H9 (cell line): ENCODE measurements around the gene SLC46A2. TPM values are rescaled to one million over a fixed set of nuclear protein-coding genes. Genes with fewer than 3 reads are reported as not detected.

Experiments used
- DNase-seq: peaks from one replicate; pipeline ENCODE4 v3.0.0-alpha.2; 2017
- H2AFZ ChIP-seq: one replicate; pipeline ENCODE4 v1.6.1; 2013; ENCODE audit warnings: mild to moderate bottlenecking, low read length, control low read depth, moderate library complexity
- H2AK5ac ChIP-seq: 2 replicates; pipeline ENCODE4 v1.6.1; 2013; ENCODE audit warnings: low read length, control low read depth, mixed read lengths; ENCODE audit not compliant: insufficient read length
- H2BK120ac ChIP-seq: one replicate; pipeline ENCODE4 v1.6.1; 2013; ENCODE audit warnings: low read depth, mild to moderate bottlenecking, low read length, control low read depth, inconsistent platforms; ENCODE audit not compliant: poor library complexity, severe bottlenecking
- H2BK12ac ChIP-seq: 2 replicates; pipeline ENCODE4 v1.6.1; 2013; ENCODE audit warnings: low read length, control low read depth, mixed read lengths, low read depth; ENCODE audit not compliant: insufficient read length
- H2BK15ac ChIP-seq: 2 replicates; pipeline ENCODE4 v1.6.1; 2013; ENCODE audit warnings: low read depth, low read length, control low read depth
- H2BK20ac ChIP-seq: one replicate; pipeline ENCODE4 v1.6.1; 2013; ENCODE audit warnings: low read depth, mild to moderate bottlenecking, low read length, control low read depth, inconsistent platforms; ENCODE audit not compliant: poor library complexity, severe bottlenecking
- H2BK5ac ChIP-seq: 2 replicates; pipeline ENCODE4 v1.6.1; 2013; ENCODE audit warnings: low read length, control low read depth, mixed read lengths; ENCODE audit not compliant: insufficient read length
- H3K14ac ChIP-seq: 2 replicates; pipeline ENCODE4 v1.6.1; 2013; ENCODE audit warnings: low read length, control low read depth; ENCODE audit not compliant: insufficient read depth
- H3K18ac ChIP-seq: 2 replicates; pipeline ENCODE4 v1.6.1; 2013; ENCODE audit warnings: low read depth, mild to moderate bottlenecking, mixed read lengths, low read length, control low read depth; ENCODE audit not compliant: insufficient read length
- H3K23ac ChIP-seq: 2 replicates; pipeline ENCODE4 v1.6.1; 2013; ENCODE audit warnings: low read length, control low read depth, mixed read lengths, low read depth; ENCODE audit not compliant: insufficient read length
- H3K23me2 ChIP-seq: 2 replicates; pipeline ENCODE4 v1.6.1; 2013; ENCODE audit warnings: low read depth, mild to moderate bottlenecking, mixed read lengths, low read length, control low read depth; ENCODE audit not compliant: insufficient read length, poor library complexity, severe bottlenecking
- H3K27ac ChIP-seq: 2 replicates; pipeline ENCODE4 v1.5.1; 2013; ENCODE audit warnings: low read length, control low read depth, mixed read lengths, low read depth; ENCODE audit not compliant: insufficient read length
- H3K27me3 ChIP-seq: 2 replicates; pipeline ENCODE4 v1.6.1; 2013; ENCODE audit warnings: low read length, control low read depth, inconsistent platforms; ENCODE audit not compliant: insufficient read depth
- H3K4ac ChIP-seq: 2 replicates; pipeline ENCODE4 v1.6.1; 2013; ENCODE audit warnings: low read depth, mild to moderate bottlenecking, control low read depth, inconsistent platforms, low read length, moderate library complexity
- H3K4me1 ChIP-seq: 2 replicates; pipeline ENCODE4 v1.6.1; 2013; ENCODE audit warnings: low read length, control low read depth, inconsistent platforms; ENCODE audit not compliant: insufficient read depth
- H3K4me2 ChIP-seq: 2 replicates; pipeline ENCODE4 v1.6.1; 2013; ENCODE audit warnings: low read length, control low read depth, mixed read lengths; ENCODE audit not compliant: insufficient read length, insufficient read depth
- H3K56ac ChIP-seq: 2 replicates; pipeline ENCODE4 v1.6.1; 2013; ENCODE audit warnings: low read depth, mild to moderate bottlenecking, mixed read lengths, low read length, control low read depth; ENCODE audit not compliant: insufficient read length
- H3K79me1 ChIP-seq: 2 replicates; pipeline ENCODE4 v1.6.1; 2013; ENCODE audit warnings: low read depth, mild to moderate bottlenecking, moderate library complexity, low read length, control low read depth, inconsistent platforms; ENCODE audit not compliant: insufficient read depth, poor library complexity, severe bottlenecking
- H3K79me2 ChIP-seq: 2 replicates; pipeline ENCODE4 v1.6.1; 2013; ENCODE audit warnings: low read length, control low read depth, inconsistent platforms; ENCODE audit not compliant: insufficient read depth
- H3K9ac ChIP-seq: 2 replicates; pipeline ENCODE4 v1.6.1; 2013; ENCODE audit warnings: low read length, control low read depth, mixed read lengths; ENCODE audit not compliant: insufficient read length; ENCODE audit errors: extremely low read depth
- H3K9me3 ChIP-seq: one replicate; pipeline ENCODE4 v1.6.1; 2013; ENCODE audit warnings: low read depth, low read length, inconsistent platforms; ENCODE audit not compliant: control insufficient read depth
- H3T11ph ChIP-seq: one replicate; pipeline ENCODE4 v1.6.1; 2013; ENCODE audit warnings: mild to moderate bottlenecking, low read length, control low read depth, inconsistent platforms
- H4K20me1 ChIP-seq: one replicate; pipeline ENCODE4 v1.6.1; 2013; ENCODE audit not compliant: control insufficient read depth, insufficient read length, insufficient read depth
- H4K5ac ChIP-seq: 2 replicates; pipeline ENCODE4 v1.6.1; 2013; ENCODE audit warnings: low read depth, mild to moderate bottlenecking, mixed read lengths, low read length, control low read depth; ENCODE audit not compliant: insufficient read length
- H4K8ac ChIP-seq: replicated peaks from 2 replicates; pipeline ENCODE4 v1.6.1; 2013; ENCODE audit warnings: low read length, control low read depth, mixed read lengths, low read depth; ENCODE audit not compliant: insufficient read length
- H4K91ac ChIP-seq: 2 replicates; pipeline ENCODE4 v1.6.1; 2013; ENCODE audit warnings: low read depth, mild to moderate bottlenecking, moderate library complexity, mixed read lengths, low read length, control low read depth; ENCODE audit not compliant: insufficient read length
- H3K27ac Mint-ChIP-seq, 3 experiments: 2 replicates in 2 of 3; 3 replicates in 1 of 3; pipeline ENCODE4 v1.8.0; 2020 to 2021; ENCODE audit warnings: mixed read lengths in 3 of 3, mild to moderate bottlenecking in 1 of 3, moderate library complexity in 1 of 3
- H3K27me3 Mint-ChIP-seq: 2 replicates; pipeline ENCODE4 v1.8.0; 2021; ENCODE audit warnings: low read depth, mild to moderate bottlenecking, moderate library complexity, mixed read lengths
- H3K36me3 Mint-ChIP-seq, 3 experiments: 2 replicates in 2 of 3; 3 replicates in 1 of 3; pipeline ENCODE4 v1.8.0; 2020 to 2021; ENCODE audit warnings: low read depth in 3 of 3, mixed read lengths in 3 of 3; ENCODE audit not compliant: insufficient read depth in 1 of 3
- H3K4me1 Mint-ChIP-seq, 2 experiments: 2 replicates each; pipeline ENCODE4 v1.8.0; 2020; ENCODE audit warnings: mixed read lengths in 2 of 2
- H3K4me3 Mint-ChIP-seq, 2 experiments: 2 replicates in 1 of 2; 3 replicates in 1 of 2; pipeline ENCODE4 v1.8.0; 2020 to 2021; ENCODE audit warnings: mild to moderate bottlenecking in 2 of 2, mixed read lengths in 2 of 2, moderate library complexity in 1 of 2
- H3K9me3 Mint-ChIP-seq, 2 experiments: 2 replicates in 1 of 2; 3 replicates in 1 of 2; pipeline ENCODE4 v1.8.0; 2020; ENCODE audit warnings: mild to moderate bottlenecking in 2 of 2, mixed read lengths in 2 of 2, moderate library complexity in 1 of 2
- WGBS: extraction: QIAGEN DNeasy Blood & Tissue Kit; methylation state at CpG from one replicate; pipeline ENCODE4 v1.1.7; 2013; ENCODE audit warnings: missing lambda C conversion rate, low lambda C conversion rate, mixed read lengths; ENCODE audit not compliant: insufficient read length; ENCODE audit errors: extremely low coverage; 5-methylcytosine and 5-hydroxymethylcytosine counted together
- total RNA-seq: library from RNA; stranded (reverse); gene quantifications from 2 replicates; pipeline ENCODE4 v1.2.1, GENCODE V29; 2021
- TF ChIP-seq, protein P1 (sequence below): fragments of 200-600 bp; sonication (generic); conservative IDR thresholded peaks from 3 replicates; pipeline ENCODE4 v1.8.0; 2021; ENCODE audit warnings: antibody characterized with exemption, mild to moderate bottlenecking

SLC46A2 gene
- total RNA-seq, 1 experiment from 2014 or later: not detected

DNA sequence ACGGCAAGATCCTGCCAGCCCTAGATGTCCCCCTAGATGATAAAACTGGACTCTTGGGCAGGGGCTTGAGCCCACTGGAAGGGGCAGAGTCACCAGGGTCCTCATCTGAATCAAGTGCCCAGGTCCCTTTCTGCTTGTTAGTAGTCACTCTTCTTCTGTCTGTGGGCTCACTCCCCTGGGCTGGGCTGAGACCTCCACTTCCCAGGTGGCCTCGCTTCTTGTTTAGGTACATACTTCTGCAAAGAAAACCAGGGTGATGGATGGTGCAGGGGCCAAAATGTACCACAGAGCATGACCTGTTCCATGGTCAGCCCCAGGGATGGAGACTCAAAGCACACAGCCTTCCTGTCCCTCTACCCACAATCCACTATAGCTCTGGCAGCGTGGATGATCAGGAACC lies 845 bp upstream of the SLC46A2 start:
- Histone ChIP-seq H3K79me1 (no peaks in the 10 kb centered on the region), H4K5ac (no peak overlapping the region), H2BK120ac (no peak overlapping the region), H3K23me2 (peaks cover 4% of the 10 kb centered on the region), H3K14ac (no peak overlapping the region), H3K4me2 (no peak overlapping the region), H4K91ac (no peak overlapping the region), H2BK5ac (no peak overlapping the region), H2AK5ac (no peak overlapping the region), H3K27ac (no peak overlapping the region), H3K18ac (no peak overlapping the region), H2AFZ (no peak overlapping the region), H3K9ac (no peak overlapping the region), H3K56ac (no peak overlapping the region), H3T11ph (no peak overlapping the region), H4K20me1 (no peaks in the 10 kb centered on the region), H3K4me1 (no peaks in the 10 kb centered on the region), H4K8ac (no peak overlapping the region), H3K9me3 (no peaks in the 10 kb centered on the region), H3K27me3 (peaks cover 12% of the 10 kb centered on the region; the same call in 1 of the 2 replicates), H3K23ac (no peak overlapping the region), H2BK12ac (no peak overlapping the region), H3K79me2 (no peaks in the 10 kb centered on the region), H3K4ac (no peak overlapping the region), H2BK15ac (no peak overlapping the region), H2BK20ac (no peak overlapping the region)
- TF ChIP-seq, protein P1, sequence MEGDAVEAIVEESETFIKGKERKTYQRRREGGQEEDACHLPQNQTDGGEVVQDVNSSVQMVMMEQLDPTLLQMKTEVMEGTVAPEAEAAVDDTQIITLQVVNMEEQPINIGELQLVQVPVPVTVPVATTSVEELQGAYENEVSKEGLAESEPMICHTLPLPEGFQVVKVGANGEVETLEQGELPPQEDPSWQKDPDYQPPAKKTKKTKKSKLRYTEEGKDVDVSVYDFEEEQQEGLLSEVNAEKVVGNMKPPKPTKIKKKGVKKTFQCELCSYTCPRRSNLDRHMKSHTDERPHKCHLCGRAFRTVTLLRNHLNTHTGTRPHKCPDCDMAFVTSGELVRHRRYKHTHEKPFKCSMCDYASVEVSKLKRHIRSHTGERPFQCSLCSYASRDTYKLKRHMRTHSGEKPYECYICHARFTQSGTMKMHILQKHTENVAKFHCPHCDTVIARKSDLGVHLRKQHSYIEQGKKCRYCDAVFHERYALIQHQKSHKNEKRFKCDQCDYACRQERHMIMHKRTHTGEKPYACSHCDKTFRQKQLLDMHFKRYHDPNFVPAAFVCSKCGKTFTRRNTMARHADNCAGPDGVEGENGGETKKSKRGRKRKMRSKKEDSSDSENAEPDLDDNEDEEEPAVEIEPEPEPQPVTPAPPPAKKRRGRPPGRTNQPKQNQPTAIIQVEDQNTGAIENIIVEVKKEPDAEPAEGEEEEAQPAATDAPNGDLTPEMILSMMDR: no peak
- Mint-ChIP-seq H3K4me3 (no peak overlapping the region), H3K9me3 (no peaks in the 10 kb centered on the region; a peak in 1 of 5 replicates), H3K27me3 (peaks cover 65% of the 10 kb centered on the region), H3K36me3 (no peaks in the 10 kb centered on the region; a peak in 2 of 7 replicates), H3K4me1 (peaks cover 0 to 6% of the 10 kb centered on the region in 2 experiments), H3K27ac (no peak overlapping the region)
- no CpG with 5 or more reads among the region's 3 CpGs for WGBS
- DNase-seq: no peak
